Uterus (tissue), 2 donors: Measurements from ENCODE around the gene TLX2.

Experiments used
- CTCF ChIP-seq, 4 experiments: fragments of 200-600 bp in 2 of 4; fragments of 450-650 bp in 2 of 4; sonication (generic) in 2 of 4; IDR thresholded peaks; one replicate each; pipeline ENCODE4 v1.5.1; 2016 to 2019; ENCODE audit warnings: antibody characterized with exemption in 4 of 4, mild to moderate bottlenecking in 2 of 4, moderate library complexity in 1 of 4
- POLR2A ChIP-seq, 2 donors: fragments of 450-650 bp; IDR thresholded peaks; one replicate each; pipeline ENCODE4 v1.6.1; 2016; ENCODE audit warnings: antibody characterized with exemption in 2 of 2, mild to moderate bottlenecking in 1 of 2, moderate library complexity in 1 of 2

DNA sequence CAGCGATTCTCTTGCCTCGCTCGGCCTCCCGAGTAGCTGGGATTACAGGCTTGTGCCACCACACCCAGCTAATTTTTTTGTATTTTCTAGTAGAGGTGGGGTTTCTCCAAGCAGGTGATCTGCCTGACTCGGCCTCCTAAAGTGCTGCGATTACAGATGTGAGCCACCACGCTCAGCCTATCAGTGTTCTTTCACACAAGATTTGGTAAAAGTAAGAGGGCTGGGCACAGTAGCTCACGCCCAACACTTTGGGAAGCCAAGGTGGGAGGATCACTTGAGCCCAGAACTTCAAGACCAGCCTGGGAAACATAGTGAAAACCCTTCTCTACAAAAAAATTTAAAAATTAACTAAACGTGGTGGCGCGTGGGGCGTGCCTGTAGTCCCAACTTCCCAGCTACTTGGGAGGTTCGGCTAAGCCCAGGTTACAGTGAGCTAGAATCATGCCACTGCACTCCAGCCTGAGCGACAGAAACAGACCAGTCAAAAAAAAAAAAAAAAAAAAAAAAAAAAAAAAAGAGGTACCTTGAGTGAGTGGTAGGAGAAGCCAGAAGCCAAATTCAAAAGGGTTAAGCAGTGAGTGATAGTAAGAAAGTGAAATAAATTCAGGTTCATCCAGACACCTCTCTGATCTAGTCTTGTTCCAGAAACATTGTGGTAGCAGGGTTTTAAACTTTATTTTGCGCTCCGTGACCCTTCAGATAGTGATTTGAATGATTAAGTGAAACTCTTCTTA, 42.8 kb upstream of the TLX2 start:
- TF ChIP-seq POLR2A (IDR thresholded peaks at IDR 0.05), result no peak
- TF ChIP-seq CTCF (IDR thresholded peaks at IDR 0.05), result no peak
